ENCODE measurements around the gene REX1BD. TPM values are rescaled to one million over a fixed set of nuclear protein-coding genes. Genes with fewer than 3 reads are reported as not detected.
A peak's percentile ranks its signal among the peaks of the same experiment; 100 is the strongest.

REX1BD gene
- total and polyA plus RNA-seq, 11 donors, result 42.9 to 205 (median 68.2) TPM

GRCh38 chr19:18594096-18594823, 5.7 kb downstream of the REX1BD start:
- peaks cover 0 to 30% (median 15%) of the 10 kb centered on the region in 9 donors for H3K27me3 ChIP-seq
- DNase-seq (peak; percentile 68 to 87 (median 73)), ATAC-seq (peak; percentile 44 to 72 (median 65))
- intact Hi-C loops (cut with DNase I), result loop anchor here in 8 of 10 donors (1.0 to 10.0 kb wide), 10 partner anchors 61 to 273 kb away; partner anchors contain the start of gene CRTC1 (in 3 of the 8)
- H3K27ac ChIP-seq, result peak overlapping the region in 6 of 12 donors; percentile 13 to 63 (median 28)
- H3K4me1 ChIP-seq, result peaks cover 4 to 39% (median 27%) of the 10 kb centered on the region in 12 donors
- H3K9me3 ChIP-seq, result no peaks in the 10 kb centered on the region
- peak overlapping the region in 11 of 12 donors; percentile 12 to 54 (median 46) for H3K4me3 ChIP-seq
- H3K36me3 ChIP-seq, result peaks cover 0 to 15% (median 11%) of the 10 kb centered on the region in 9 donors
- peak in 1 of 2 donors; percentile 33 for TF ChIP-seq POLR2A (IDR thresholded peaks at IDR 0.05)
- TF ChIP-seq, protein P1, sequence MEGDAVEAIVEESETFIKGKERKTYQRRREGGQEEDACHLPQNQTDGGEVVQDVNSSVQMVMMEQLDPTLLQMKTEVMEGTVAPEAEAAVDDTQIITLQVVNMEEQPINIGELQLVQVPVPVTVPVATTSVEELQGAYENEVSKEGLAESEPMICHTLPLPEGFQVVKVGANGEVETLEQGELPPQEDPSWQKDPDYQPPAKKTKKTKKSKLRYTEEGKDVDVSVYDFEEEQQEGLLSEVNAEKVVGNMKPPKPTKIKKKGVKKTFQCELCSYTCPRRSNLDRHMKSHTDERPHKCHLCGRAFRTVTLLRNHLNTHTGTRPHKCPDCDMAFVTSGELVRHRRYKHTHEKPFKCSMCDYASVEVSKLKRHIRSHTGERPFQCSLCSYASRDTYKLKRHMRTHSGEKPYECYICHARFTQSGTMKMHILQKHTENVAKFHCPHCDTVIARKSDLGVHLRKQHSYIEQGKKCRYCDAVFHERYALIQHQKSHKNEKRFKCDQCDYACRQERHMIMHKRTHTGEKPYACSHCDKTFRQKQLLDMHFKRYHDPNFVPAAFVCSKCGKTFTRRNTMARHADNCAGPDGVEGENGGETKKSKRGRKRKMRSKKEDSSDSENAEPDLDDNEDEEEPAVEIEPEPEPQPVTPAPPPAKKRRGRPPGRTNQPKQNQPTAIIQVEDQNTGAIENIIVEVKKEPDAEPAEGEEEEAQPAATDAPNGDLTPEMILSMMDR (IDR thresholded peaks at IDR 0.05), result peak; percentile 49 to 94 (median 89)
- WGBS, 4 donors, result 1 to 3% (median 2%) methylated on average over 16 to 54 of the region's 54 CpGs

- Histone ChIP-seq H3K4me3 (peak overlapping the region in 11 of 12 donors; percentile 12 to 54 (median 46)), H3K36me3 (peaks cover 0 to 15% (median 11%) of the 10 kb centered on the region in 9 donors), H3K4me1 (peaks cover 4 to 32% (median 20%) of the 10 kb centered on the region in 12 donors), H3K27ac (peak overlapping the region in 4 of 12 donors; percentile 18 to 63 (median 38)), H3K27me3 (peaks cover 0 to 35% (median 21%) of the 10 kb centered on the region in 9 donors), H3K9me3 (no peaks in the 10 kb centered on the region)
- intact Hi-C loops (cut with DNase I), result loop anchor here in 9 of 10 donors (1.0 to 10.0 kb wide), 10 partner anchors 60 to 272 kb away; partner anchors contain the start of gene CRTC1 (in 3 of the 9)
- no peak for DNase-seq
- WGBS, 4 donors, result 24 to 30% (median 27%) methylated on average over 5 to 26 of the region's 26 CpGs
- peak in 2 of 4 donors; percentile 1 to 7 for ATAC-seq
- TF ChIP-seq POLR2A (IDR thresholded peaks at IDR 0.05), result no peak
- TF ChIP-seq, protein P1 (IDR thresholded peaks at IDR 0.05), result no peak
Observed at GRCh38 chr19:18594824-18595373, 6.3 kb downstream of the REX1BD start.

GRCh38 chr19:18595475-18595874, 6.9 kb downstream of the REX1BD start:
- Histone ChIP-seq H3K27me3 (peaks cover 0 to 38% (median 23%) of the 10 kb centered on the region in 9 donors), H3K9me3 (no peaks in the 10 kb centered on the region), H3K4me1 (peaks cover 4 to 27% (median 16%) of the 10 kb centered on the region in 12 donors), H3K4me3 (no peak overlapping the region), H3K27ac (no peak overlapping the region), H3K36me3 (peaks cover 0 to 13% (median 10%) of the 10 kb centered on the region in 9 donors)
- intact Hi-C loops (cut with DNase I), result loop anchor here in 6 of 10 donors (2.0 to 10.0 kb wide), 6 partner anchors 59 to 253 kb away; no protein-coding TSS in a partner anchor
- ATAC-seq (no peak), DNase-seq (no peak)
- 68 to 81% (median 74%) methylated on average over 5 to 6 of the region's 6 CpGs for WGBS, 4 donors
- TF ChIP-seq POLR2A (IDR thresholded peaks at IDR 0.05), result no peak
- TF ChIP-seq, protein P1 (IDR thresholded peaks at IDR 0.05), result no peak

Measured in heart left ventricle (tissue), 16 donors.